BJ (cell line): ENCODE results near the gene OPCML. TPM values are rescaled to one million over a fixed set of nuclear protein-coding genes. Genes with fewer than 3 reads are reported as not detected.

Source experiments
- CTCF ChIA-PET: fragments of 350-600 bp; formaldehyde crosslinking; extraction: SDS; loops from one replicate; lab custom pipeline; 2021; ENCODE audit warnings: antibody characterized with exemption, inconsistent platforms; lab: Yijun Ruan, JAX
- POLR2A ChIA-PET: fragments of 300-600 bp; sonication (Branson Sonifier 250); formaldehyde crosslinking; extraction: SDS; loops from one replicate; lab custom pipeline; 2021; ENCODE audit warnings: antibody characterized with exemption; lab: Charles Lee
- DNase-seq: peaks from one replicate; pipeline ENCODE4 v3.0.0-alpha.2; 2011; ENCODE audit warnings: low read depth
- H3K27me3 ChIP-seq: 2 replicates; pipeline ENCODE4 v1.6.0; 2011; ENCODE audit warnings: low read length; ENCODE audit not compliant: control insufficient read depth, insufficient read depth
- H3K36me3 ChIP-seq: 2 replicates; pipeline ENCODE4 v1.5.1; 2011; ENCODE audit warnings: low read length; ENCODE audit not compliant: control insufficient read depth, insufficient read depth
- H3K4me3 ChIP-seq: 2 replicates; pipeline ENCODE4 v1.5.1; 2011; ENCODE audit warnings: low read depth, mild to moderate bottlenecking, control low read depth, low read length
- CTCF ChIP-seq: IDR thresholded peaks from 2 replicates; pipeline ENCODE4 v1.5.1; 2011; ENCODE audit warnings: low read depth, mild to moderate bottlenecking, control low read depth, inconsistent platforms, low read length, moderate library complexity; ENCODE audit not compliant: insufficient read depth
- polyA plus RNA-seq: library from polyadenylated mRNA; depleted of rRNA; stranded (reverse); fragments of >200 nt; gene quantifications from 2 replicates; pipeline ENCODE4 v1.2.3, GENCODE V29; 2011

Gene OPCML
- polyA plus RNA-seq, 1 experiment = 2.0 TPM

GRCh38 chr11:133049244-133050019, 482.9 kb downstream of the OPCML start:
- CTCF ChIA-PET = interaction anchor here (1.1 to 1.8 kb wide), 3 partner anchors 15 to 772 kb away, joined by 3 to 8 read pairs (median 4); no protein-coding TSS in a partner anchor
- POLR2A ChIA-PET = no interaction called here
- DNase-seq = no peak
- Histone ChIP-seq H3K36me3 (no peaks in the 10 kb centered on the region), H3K4me3 (no peak overlapping the region), H3K27me3 (no peaks in the 10 kb centered on the region; the same call in 1 of the 2 replicates)
- no peak for TF ChIP-seq CTCF

GRCh38 chr11:133048270-133048669, 484.0 kb downstream of the OPCML start:
- H3K4me3 ChIP-seq = no peak overlapping the region
- ChIA-PET POLR2A (no interaction called here), CTCF (interaction anchor here (1.7 kb wide), 1 partner anchor 34 kb away, joined by 4 read pairs; no protein-coding TSS in a partner anchor)
- no peaks in the 10 kb centered on the region; the same call in 1 of the 2 replicates for H3K27me3 ChIP-seq
- no peak for TF ChIP-seq CTCF
- DNase-seq = no peak
- no peaks in the 10 kb centered on the region for H3K36me3 ChIP-seq

GRCh38 chr11:133047771-133048115, 484.6 kb downstream of the OPCML start:
- DNase-seq = no peak
- POLR2A ChIA-PET = no interaction called here
- CTCF ChIA-PET = interaction anchor here (0.9 kb wide), 1 partner anchor 31 kb away, joined by 3 read pairs; no protein-coding TSS in a partner anchor
- Histone ChIP-seq H3K27me3 (no peaks in the 10 kb centered on the region; the same call in 1 of the 2 replicates), H3K4me3 (no peak overlapping the region), H3K36me3 (no peaks in the 10 kb centered on the region)
- no peak for TF ChIP-seq CTCF

GRCh38 chr11:133047036-133047770, 485.1 kb downstream of the OPCML start:
- TF ChIP-seq CTCF = no peak
- Histone ChIP-seq H3K36me3 (no peaks in the 10 kb centered on the region), H3K27me3 (no peaks in the 10 kb centered on the region; the same call in 1 of the 2 replicates), H3K4me3 (no peak overlapping the region)
- ChIA-PET CTCF (interaction anchor here (0.9 kb wide), 1 partner anchor 32 kb away, joined by 3 read pairs; no protein-coding TSS in a partner anchor), POLR2A (no interaction called here)
- DNase-seq = no peak

- Histone ChIP-seq H3K36me3 (no peaks in the 10 kb centered on the region), H3K27me3 (no peaks in the 10 kb centered on the region; the same call in 1 of the 2 replicates), H3K4me3 (no peak overlapping the region)
- TF ChIP-seq CTCF = no peak
- no peak for DNase-seq
- CTCF ChIA-PET = interaction anchor here (2.0 kb wide), 1 partner anchor 32 kb away, joined by 5 read pairs; no protein-coding TSS in a partner anchor
- POLR2A ChIA-PET = no interaction called here
These were observed 486.0 kb downstream of the OPCML start for GRCh38 chr11:133046252-133046651.
